Measurements from ENCODE around the gene NPTXR.

The NPTXR gene

DNA sequence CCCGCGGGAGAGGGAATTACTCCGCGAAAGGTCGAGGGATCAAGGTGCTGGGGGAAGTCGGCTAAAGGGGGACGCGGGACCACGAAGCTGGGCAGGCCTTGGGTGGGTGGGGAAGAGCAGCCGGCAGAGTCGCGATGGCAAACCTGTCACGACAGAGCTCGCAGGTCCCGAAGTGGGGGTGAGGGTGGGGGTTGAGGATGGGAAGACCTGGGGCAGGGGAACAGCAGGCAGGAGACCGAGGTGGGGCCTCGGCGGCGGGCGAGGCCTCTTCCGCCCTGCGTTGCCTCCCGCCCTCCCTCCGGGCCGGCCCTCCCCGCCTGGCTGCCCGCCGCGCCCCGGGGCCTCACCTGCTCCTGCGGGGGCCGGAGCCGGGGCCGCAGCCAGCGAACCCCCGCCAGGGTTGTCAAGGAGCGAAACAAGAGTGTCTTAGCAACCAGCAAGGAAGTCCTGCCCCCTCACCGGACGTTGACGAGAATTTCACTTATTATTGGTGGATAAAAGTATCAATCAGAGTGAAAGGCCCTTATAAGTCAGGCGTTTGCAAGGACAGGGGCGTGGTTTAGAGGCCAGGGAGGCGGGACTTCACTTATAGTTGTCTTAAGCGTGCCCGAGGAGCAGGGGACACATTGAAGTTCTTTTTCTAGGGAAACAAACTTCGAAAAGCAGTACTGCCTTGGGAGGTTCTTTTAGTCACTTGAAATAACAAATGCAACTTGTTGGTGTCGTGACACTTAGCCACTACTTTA, 49.9 kb downstream of the NPTXR start, which contains the start of gene DNAL4:
Gene DNAL4 (minus strand): TSS at position 423 of the 746 bp plus-strand sequence. CDS start 11,412 bp downstream, outside the sequence.
- peak; percentile 87 for DNase-seq (ENCODE audit: low read depth)

DNA sequence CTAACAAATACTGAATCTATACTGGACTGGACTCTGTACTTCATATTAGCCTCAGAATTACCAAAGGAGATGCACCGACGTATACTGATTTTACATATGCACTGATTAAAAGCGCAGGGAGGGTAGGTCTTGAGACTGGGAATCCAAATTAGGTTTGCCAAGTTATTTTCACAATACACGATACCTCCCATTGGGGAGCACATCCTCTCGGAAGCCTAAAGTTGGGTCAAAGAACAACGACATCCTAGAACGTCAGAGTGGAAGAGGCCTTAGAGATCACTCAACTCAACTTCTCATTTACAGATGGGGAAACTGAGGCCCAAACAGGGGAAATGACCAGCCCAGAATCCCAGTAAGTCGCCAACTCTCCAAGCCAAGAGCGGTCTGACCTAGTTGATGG, 50.5 kb downstream of the NPTXR start:
- no peak for DNase-seq (ENCODE audit: low read depth)

DNA sequence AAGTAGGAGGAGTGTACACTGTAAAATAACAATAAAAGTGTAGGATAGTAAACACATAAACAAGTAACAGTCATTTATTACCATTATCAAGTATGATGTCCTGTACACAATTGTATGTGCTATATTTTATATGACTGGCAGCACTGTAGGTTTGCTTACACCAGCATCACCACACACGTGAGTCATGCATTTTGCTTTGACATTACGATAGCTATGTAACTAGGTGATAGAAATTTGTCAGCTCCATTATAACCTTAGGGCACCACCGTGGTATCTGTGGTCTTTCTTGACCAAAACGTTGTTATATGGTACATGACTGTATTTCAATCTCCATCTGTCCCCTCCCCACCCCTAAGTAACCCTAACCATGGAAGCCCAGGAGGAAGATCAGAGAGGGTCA, 51.0 kb downstream of the NPTXR start:
- no peak for DNase-seq (ENCODE audit: low read depth)

DNA sequence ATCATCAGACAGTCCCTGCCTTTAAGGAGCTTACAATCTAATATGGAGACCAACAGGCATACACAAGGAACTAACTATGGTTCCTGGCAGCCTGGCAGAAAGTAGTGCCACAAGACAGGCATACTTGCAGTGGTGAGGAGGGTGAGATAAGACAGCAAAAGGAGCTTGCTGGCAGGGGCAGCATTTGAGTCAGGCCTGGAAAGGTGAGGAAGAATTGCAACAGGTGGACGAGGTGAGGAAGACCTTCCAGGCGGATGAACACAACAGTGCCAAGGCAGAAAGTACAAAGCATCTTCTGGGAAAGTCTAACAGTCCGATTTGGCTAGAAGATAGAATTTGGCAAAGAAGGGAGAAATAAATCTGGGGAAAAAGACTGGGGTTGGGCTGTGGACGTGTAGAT, 54.2 kb downstream of the NPTXR start:
- no peak for DNase-seq (ENCODE audit: low read depth)

GRCh38 chr22:38788846-38789245, 55.0 kb downstream of the NPTXR start:
- no peak for DNase-seq (ENCODE audit: low read depth)

GRCh38 chr22:38788021-38788816, 55.6 kb downstream of the NPTXR start:
- no peak for DNase-seq (ENCODE audit: low read depth)

GRCh38 chr22:38786631-38787030, 57.2 kb downstream of the NPTXR start:
- DNase-seq (ENCODE audit: low read depth) = no peak

- no peak for DNase-seq (ENCODE audit: low read depth)
Measured at GRCh38 chr22:38784856-38785255, 59.0 kb downstream of the NPTXR start.

- DNase-seq (ENCODE audit: low read depth) = no peak
Measured at GRCh38 chr22:38784035-38784434, 59.8 kb downstream of the NPTXR start.

DNA sequence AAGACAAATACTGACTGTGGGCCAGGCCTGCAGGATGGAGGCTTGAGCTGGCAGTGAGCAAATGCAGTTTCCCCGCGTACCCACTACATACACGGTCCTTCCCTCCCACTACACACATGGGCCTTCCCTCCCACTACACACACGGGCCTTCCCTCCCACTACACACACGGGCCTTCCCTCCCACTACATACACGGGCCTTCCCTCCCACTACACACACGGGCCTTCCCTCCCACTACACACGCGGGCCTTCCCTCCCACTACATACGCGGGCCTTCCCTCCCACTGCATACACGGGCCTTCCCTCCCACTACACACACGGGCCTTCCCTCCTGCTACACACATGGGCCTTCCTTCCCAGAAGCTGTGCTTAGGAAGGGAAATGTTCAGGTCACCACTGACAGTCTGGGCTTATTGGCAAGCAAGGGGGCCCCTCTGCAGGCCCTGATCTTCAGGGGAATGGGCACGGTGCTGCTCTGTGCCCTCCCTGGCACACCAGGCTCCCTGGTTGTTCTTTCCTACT, 60.7 kb downstream of the NPTXR start:
- DNase-seq (ENCODE audit: low read depth) = no peak

GRCh38 chr22:38782402-38783094, 61.3 kb downstream of the NPTXR start:
- no peak for DNase-seq (ENCODE audit: low read depth)

GRCh38 chr22:38781033-38781432, 62.8 kb downstream of the NPTXR start:
- DNase-seq (ENCODE audit: low read depth) = no peak

DNA sequence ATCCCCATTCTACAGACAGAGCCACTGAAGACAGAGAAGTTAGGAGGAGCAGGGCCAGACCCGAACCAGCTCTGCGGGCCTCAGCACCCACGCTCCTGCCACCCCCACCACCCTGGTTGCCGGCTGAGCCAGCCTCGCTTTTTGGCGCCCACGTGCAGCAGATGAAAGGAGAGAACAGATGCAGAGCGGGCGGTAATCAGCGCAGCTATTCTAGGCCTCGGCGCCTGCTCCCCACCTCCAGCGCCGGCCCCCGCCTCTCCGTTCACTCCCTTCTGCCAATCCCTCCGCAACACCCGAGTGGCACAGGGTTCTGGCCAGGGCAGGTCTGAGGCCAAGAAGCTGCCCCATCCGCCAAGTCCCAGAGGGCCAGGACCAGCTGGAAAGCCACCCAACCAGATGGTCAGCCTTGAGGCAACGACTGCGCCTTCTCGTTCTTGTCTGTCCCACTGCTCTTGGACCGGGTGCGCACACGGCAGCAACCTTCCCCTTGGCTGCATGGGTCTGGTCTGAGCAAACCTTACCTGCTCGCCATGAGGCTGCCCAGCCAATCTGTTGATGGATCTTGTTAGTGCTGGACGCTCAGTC, 66.6 kb downstream of the NPTXR start:
- DNase-seq (ENCODE audit: low read depth) = no peak

DNA sequence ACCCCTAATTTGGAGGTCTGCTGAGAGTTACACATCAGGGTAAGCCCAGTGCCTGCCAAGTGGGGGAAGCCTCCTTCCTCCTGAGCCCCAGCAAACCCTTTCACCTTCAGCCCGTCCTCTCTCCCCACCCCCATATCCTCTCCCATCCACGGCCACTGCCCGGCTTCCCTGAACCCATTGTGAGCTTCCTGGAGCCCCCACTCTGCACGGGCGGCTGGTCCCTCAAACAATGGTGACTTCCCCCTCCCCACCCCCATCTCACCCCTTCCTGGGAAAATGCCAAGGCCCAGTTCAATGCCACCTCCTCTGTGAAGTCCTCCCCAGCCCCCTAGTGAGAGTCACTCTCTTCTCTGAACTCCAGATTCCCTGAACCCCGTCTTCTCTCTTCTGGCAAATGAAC, 67.7 kb downstream of the NPTXR start:
- DNase-seq (ENCODE audit: low read depth) = no peak

DNA sequence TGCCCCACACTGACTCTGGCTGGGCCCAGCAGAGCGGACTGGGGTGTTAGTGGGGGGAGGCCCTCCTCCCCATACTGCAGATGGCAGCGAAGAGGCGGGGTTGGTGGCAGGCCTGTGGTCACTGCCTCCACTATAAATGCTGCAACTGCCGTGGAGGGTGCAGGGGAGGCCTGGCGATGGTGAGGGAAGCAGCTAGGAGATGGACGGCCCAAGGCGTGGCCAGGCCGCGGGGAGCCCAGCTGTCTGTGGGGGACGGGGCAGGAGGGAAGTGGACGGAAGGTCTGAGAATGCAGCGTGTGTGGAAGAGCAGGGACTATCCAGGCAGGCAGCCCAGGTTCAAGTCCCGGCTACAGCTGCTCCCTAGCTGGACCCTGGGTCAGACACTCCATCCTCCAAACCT, 68.2 kb downstream of the NPTXR start:
- no peak for DNase-seq (ENCODE audit: low read depth)

DNA sequence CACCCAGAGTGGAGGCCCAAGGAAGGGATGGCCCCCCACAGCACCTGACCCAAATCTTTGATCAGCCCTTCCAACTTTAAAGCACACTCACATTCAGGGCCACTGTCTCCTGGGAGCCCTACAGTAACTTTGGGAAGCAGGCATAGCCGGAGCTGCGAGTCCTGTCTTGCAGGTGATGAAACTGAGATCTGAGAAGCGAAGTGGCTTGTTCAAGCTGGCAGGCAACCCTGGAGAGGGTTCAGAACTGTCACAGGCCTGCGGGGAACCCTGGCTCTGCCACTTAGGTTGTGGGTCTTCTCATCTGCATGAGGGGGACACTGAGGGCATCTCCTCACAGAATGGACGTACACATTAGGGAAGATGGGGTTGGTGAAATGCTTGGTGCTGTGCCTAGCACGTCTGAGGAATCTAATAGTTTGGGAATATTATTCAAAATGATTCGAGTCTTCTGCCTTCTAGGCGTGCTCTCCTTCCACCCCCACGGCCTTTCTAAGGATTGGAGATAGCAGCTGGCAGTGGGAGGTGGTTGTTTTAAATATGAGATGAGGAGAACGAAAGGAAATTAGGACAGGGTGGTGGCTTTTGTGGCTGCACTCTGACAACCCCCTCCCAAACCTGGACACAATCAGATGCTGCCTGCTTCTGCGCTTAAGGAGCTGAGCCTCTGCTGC, 69.2 kb downstream of the NPTXR start:
- no peak for DNase-seq (ENCODE audit: low read depth)

DNA sequence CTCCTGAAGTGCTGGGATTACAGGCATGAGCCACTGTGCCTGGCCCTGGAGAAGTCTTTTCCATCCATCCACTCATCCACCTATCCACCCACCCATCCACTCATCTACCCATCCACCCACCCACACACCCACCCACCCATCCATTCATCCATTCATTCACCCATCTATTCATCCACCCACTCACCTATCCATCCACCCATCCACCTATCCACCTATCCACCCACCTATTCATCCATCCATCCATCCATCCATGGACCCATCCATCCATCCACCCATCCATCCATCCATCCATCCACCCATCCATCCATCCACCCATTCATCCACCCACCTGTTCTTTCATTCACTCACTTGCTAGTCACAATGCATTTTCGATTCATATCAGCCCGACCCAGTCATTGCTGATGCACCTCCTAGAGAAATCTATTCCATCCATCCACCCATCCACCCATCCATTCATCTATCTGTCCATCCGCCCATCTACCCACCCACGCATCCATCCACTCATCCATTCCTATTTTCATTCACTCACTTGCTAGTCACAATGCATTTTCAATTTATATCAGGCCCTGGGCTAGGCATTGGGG, 70.4 kb downstream of the NPTXR start:
- no peak for DNase-seq (ENCODE audit: low read depth)

DNA sequence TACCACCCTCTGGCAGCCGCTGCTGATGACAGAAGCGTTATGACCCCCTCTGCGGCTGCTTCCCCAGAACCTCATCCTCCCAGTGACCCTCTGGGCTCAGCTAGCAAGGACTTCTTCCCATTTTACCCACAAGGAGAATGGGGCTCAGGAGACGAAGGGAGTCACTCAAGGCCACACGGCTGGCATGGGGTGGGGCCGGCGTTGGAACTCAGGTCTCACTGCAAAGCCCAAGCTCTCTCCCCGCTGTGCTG, 71.3 kb downstream of the NPTXR start:
- DNase-seq (ENCODE audit: low read depth) = no peak

DNA sequence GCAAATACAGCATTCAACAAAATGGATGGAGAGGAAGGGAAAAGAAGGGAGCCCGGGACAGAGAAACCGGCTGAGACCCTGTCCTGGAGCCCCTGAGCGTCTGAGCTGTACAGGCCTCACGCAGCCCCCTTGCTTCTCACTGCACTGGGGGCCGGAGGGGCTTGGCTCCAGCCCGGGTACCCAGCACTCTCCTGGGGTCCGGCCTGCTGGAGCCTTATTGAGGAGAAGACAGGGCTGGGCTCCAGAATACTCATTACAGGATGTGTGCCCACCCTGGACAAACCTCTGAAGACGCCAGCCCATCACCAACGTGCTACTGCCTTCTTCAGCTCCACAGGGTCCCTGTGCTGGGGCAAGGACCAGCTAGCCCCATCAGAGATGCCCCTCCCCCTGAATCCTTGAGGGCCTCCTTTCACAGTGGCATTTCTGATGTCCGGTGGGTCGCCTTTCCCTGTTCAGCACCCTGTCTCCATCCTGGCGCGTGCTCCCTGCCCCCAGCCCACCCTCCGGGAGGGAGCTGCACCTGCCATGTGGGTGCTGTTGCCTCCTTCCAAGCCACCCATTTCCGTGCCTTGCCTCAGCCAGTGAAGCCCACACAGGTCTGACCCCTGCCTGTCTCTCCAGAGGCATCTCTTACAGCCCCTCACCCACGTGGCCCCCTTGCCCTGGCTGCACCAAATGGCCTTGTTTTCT, 73.4 kb downstream of the NPTXR start:
- no peak for DNase-seq (ENCODE audit: low read depth)

All from stimulated activated CD4-positive, alpha-beta T cell treated with anti-CD3 and anti-CD28 coated beads, Interleukin-2, amount 100 ng/mL, for 4 hours (primary cell).